HG03432 (cell line): ENCODE results near the gene KCNS1.
"Not testable (repeated sequence)": the region's sequence is repeated elsewhere in the genome, so short reads cannot be mapped to it uniquely, and the experiment has no call there.

Source experiments
- ATAC-seq: cut with Tn5 transposase; IDR thresholded peaks from one replicate; pipeline ENCODE4 v1.9.1; 2021; ENCODE audit warnings: mild to moderate bottlenecking, moderate library complexity; ENCODE audit not compliant: unreplicated experiment

KCNS1 gene

DNA sequence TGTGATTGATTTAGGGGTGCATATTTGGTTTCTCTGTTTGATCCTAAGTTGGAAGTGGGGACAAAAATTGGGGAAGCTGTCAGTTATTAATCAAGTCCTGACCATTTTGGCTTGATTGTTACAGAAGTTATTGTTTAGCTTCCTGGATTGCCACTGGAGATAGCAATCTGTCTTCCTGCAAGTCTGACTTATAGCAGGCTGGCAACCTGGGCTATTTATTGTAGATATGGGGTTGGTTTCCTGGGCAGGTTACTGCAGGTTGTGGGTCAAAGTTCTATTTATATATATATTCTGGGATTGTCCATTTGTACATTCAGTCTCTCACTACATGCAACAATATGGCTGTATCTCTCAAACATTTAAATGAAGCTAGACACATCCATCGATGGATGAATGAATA is 17.8 kb downstream of the KCNS1 start:
- no peak for ATAC-seq

DNA sequence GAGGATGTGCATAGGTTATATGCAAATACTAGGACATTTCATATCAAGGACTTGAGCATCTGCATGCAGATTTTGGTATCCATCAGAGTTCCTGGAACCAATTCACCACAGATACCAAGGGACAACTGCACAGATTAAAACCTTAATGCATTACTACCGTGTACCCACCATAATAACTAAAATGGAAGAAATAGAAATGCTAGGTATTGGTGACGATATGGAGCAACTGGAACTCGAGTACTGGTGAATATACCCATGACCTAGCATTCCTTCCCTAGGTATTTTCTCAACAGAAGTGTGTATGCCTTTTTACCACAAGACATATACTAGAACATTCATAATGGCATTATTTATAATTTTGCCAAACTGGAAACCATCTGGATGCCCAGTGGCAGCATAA is 18.5 kb downstream of the KCNS1 start:
- no peak for ATAC-seq

DNA sequence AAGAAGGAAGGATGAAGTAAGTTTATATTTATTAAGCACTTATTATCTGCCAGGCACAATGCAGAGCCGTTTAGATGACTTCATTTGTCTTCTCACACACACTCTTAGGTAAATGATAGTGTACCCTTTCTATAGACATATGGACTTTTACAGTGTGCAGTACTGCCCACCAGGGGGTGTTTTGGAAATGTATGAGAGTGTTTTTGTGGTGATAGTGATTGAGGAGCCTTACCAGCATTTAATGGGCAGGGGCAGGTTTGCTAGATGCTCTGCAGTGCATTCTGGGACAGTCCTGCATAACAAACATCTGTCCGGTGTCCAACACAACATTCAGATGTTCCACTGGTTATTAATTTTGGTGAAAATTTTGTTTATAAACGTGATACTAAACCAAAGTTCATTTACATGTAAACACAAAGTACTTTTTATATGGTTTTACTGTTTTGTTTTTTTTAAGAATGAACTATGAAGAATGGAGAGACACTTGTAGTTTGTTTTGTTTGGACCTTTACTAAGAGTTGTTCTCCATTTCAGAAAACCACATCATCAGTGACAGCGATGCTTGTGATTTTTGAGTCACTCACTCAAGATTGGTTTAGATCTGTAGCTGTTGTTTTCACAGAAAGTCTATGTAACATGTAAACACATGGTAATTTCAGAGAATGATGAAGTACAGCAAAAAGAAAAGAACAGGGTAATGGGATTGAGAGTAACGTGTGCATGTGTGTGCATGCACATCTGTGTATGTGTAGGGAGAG is 19.9 kb downstream of the KCNS1 start:
- ATAC-seq: no peak

DNA sequence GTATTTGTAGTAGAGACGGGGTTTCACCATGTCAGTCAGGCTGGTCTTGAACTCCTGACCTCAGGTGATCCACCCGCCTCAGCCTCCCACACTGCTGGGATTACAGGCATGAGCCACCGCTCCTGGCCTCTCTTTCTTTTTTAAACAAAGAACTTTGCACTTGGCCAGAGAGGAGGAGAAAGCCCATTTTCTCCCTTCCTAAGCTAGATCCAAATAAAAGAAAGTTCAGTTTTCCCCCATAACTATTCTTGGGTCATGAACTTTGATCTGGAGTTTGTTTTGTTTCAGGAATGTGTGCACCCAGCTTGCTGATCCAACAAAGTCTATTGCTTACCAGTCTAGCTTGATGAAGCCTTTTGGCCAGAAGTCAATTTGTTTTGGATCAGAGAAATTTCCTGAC is 23.4 kb downstream of the KCNS1 start:
- no peak for ATAC-seq

DNA sequence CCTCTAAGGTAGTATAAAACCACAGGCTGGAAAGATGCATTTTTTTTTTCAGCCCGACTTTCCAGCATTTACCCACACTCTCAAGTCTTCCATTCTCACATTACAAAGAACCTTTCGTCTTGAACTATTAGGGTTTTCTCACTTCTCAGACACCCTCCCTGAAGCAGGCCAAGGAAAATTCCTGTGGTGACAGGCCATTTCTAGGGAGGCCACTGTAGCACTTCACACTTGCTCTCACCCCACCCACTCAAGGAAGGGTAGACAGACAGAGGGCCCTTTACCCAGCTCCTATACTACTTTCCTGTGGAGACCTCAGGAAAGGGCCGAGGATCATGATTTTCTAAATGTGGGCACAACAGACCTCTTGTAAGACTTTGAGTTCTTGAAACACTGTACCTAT is 27.7 kb downstream of the KCNS1 start:
- ATAC-seq: no peak

DNA sequence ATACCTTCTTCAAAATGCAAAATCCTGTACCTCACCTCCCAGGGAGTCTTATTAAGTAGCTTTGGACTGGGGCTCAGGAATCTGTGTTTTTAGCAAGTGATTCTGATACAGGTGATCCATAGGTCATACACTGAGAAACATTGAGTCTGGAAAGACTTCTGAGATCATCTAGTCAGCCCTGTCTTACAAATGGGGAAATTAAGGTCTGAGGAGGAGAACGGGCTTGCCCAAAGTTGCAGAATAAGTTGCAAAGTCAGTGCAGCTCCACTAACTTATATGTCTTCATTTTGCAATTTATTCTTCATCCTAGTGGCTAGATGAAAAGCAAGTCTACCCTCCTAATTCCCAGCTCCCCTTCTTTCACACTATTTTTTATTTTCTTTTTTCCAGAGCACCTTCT is 28.9 kb downstream of the KCNS1 start:
- ATAC-seq: no peak

DNA sequence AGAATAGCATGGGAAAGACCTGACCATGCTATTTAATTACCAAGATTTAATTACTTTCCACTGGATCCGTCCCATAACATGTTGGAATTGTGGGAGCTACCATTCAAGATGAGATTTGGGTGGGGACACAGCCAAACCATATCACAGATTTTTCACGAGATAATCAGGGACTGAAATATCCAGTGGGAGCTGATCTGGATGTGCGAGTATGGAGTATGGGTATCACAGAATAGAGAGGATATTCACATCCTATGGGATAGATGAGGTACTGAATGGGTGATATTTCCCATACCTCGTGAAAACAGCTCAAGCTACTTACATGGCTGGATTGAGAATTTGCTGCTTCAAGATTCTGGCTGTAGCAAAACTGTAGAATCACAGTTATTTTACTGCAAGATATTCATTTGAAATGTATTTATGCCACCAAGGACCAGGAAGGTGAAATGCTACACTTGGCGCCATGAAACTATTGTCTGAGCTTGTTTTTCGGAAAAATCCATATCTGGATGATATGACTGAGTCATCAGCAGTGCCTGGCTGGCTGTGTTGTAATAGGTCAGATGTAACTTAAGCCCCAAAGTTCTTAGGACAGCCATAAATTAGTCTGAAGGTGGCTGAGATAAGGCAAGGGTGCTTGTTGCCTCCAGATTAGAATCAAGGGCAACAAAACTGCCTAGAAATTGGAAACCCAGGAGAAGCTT is 29.8 kb downstream of the KCNS1 start:
- ATAC-seq: no peak

DNA sequence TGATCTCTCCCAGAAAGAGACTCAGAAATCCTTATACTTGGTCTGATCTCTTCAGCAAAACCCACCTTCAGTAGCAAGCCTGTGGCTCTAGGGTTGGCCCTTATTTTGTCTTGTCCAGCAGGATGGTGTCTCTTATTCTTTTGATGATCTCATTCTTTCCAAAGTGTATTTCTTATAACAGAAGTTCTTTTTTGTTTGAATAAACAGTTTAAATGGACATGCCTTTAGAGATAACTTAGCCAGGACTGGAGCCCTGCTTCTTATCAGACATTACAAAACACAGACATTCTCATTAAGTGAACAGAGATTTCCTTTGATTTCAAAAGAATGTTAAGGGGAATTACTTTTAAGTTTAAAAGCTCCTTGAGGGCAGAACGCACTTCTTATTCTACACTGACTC is 31.7 kb downstream of the KCNS1 start:
- ATAC-seq: no peak

DNA sequence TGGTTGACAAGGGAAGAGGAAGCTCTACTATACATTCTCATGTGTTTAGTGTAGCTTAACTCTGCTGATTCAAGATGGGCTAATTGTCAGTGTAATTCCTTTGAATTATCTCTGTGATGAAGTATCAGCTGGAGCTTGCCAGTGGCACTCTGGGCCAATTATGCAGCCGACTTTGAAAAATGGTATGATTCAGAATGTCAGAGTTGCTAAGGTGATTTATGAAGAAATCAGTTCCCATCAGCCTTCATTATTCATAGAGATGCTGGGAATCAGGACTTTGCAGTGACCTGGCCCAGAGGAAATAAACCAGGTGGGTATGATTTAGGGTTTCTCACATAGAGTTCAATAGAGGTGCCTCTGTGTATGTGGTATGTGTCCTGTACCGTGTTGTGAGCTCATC is 33.4 kb downstream of the KCNS1 start:
- ATAC-seq: no peak

DNA sequence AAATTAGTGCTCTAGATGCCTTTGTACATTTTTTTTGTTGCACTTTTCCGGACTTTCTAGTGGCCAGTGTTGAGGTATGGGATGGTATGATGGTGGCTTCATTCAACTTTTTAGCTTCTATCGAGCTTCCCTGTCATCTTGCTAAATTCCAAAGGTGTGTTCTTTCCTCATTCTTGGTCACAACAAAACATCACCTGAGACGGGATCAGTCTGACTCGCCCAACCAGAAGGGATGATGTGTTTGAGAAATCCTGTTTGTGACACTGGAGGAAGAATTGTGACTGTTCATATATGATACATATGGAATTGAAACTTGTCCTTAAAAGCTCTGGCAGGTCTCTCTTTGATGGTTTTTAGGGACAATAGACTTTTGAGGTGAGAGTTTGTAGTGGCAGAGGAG is 33.8 kb downstream of the KCNS1 start:
- no peak for ATAC-seq

DNA sequence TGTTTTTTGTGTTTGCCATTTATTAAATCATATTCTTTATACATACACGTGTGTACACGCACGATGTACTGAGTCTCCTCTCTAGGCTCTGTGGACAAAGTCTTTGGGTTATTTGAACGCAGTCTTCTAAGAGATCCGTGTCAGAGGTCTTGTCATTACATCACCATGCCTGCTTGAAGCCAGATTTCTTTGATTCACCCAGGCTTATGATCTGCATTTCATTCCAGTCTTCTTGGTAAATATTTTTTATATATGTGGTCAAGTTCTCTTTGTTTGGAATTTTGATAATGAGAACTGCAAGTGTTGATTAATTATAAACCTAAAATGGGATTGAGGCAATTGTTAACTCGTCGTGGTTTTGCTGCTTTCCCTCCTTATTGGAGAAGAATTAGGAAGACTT is 34.6 kb downstream of the KCNS1 start:
- ATAC-seq: no peak

DNA sequence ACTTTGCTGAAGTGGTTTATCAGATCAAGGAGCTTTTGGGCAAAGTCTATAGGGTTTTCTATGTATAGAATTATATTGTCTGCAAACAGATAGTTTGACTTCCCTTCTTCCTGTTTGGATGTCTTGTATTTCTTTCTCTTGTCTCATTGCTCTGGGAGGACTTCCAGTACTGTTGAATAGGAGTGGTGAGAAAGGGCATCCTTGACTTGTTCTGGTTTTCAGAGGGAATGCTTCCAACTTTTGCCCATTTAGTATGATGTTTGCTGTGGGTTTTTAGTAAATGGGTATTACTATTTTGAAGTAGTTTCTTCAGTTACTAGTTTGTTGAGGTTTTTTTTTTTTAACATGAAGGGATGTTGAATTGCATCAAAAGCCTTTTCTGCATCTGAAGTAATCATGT is 36.1 kb downstream of the KCNS1 start:
- ATAC-seq: no peak

DNA sequence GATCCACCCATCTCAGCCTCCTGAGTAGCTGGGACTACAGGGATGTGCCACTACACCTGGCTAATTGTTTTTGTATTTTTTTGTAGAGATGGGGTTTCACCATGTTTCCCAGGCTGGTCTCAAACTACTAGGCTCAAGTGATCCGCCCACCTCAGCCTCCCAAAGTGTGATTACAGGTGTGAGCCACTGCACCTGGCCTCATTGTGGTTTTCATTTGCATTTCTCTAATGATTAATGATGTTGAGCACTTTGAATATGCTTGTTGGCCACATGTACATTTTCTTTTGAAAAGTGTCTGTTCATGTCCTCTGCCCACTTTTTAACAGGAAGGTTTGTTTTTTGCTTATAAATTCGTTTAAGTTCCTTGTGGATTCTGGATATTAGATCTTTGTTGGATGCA is 37.8 kb downstream of the KCNS1 start:
- ATAC-seq: not testable (repeated sequence)

DNA sequence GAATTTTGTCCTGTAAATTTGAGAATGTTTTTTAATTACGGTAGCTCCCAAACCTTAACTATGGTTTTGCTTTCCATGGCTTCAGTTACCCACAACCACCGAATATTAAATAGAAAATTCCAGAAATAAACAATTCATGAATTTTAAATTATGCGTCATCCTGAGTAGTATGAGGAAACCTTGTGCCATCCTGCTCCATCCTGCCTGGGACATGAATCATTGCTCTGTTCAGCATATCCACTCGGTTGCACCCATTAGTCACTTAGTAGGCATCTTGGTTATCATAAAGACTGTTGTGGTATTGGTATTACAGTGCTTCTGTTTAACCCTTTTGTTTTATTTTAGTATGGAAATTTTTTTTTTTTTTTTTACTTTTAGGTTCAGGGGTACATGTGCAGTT is 39.7 kb downstream of the KCNS1 start:
- ATAC-seq: no peak

DNA sequence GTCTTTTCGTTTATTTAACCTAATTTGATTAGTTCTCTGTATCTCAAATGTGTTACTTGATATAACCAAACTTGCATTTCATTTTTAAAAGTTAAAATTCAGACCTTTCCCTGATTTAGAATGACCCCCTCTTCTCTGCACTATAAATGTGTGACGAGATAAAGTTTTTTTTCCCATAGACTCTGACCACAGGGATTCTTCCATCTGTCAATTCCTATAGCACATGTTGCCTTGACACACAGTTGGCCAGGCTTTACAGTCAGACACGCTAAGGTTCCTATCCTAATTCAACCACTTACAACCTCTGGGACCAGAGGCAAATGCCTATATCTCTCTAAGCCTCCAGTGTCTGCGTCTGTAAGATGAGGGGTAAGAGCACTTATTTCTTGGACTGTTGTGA is 40.6 kb downstream of the KCNS1 start:
- ATAC-seq: no peak

DNA sequence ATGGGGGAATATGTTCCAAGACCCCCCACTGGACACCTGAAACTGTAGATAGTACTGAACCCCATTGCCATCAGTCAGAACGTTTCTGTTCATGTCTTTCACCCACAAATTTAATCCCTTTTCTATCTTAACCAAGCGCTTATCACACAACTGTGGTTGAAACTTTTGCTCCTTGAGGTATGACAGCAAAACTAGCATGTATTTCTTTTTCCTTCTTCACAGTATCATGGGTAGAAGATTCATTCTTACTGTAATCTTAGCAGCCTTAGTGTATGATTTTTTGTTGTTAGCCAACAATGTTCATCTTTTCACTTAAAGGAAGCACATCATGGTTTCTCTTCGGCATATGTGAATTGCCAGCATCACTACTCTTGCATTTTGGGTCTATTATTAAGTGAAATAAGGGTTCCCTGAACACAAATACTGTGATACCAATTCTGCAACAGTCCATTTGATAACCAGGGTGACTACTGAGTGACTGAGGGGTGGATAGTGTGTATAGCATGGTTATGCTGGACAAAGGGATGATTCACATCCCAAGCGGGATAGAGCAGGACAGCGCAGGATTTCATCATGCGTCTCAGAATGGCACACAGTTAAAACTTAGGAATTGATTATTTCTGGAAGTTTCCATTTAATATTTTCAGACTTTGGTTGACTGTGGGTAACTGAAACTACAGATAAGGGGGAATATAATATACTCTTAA is 41.8 kb downstream of the KCNS1 start:
- no peak for ATAC-seq

DNA sequence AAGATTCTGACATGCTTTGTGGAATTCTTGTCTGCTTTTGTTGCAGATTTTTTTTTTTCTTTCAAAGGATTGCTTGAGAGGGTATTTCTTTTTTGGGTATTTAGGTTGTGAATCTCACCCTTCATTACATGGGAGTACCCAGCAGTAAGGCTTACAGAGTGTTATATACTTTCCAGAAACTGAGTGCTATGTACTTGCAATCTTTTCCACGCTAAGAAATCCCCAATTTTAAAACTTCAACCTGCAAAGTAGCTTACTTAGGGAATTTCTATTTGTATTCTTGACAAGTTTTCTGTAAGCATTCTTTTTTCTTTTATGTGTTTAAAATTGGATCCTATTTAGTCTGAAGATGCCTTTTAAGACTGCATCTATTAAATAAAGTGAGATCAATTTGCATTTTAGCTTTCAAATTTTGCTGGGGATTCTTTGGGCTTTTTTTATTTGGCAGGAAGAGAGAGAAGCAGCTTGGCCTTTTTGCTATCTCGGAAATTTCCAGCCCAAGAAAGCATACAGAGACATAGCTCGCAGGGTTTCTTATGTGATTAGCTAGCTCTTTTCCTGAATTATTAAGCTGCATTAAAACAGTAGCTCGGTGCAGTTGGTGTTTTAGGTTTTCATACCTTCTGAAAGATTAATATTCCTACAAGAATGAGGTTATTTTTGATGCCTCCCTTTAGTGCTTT is 42.6 kb downstream of the KCNS1 start:
- ATAC-seq: no peak

DNA sequence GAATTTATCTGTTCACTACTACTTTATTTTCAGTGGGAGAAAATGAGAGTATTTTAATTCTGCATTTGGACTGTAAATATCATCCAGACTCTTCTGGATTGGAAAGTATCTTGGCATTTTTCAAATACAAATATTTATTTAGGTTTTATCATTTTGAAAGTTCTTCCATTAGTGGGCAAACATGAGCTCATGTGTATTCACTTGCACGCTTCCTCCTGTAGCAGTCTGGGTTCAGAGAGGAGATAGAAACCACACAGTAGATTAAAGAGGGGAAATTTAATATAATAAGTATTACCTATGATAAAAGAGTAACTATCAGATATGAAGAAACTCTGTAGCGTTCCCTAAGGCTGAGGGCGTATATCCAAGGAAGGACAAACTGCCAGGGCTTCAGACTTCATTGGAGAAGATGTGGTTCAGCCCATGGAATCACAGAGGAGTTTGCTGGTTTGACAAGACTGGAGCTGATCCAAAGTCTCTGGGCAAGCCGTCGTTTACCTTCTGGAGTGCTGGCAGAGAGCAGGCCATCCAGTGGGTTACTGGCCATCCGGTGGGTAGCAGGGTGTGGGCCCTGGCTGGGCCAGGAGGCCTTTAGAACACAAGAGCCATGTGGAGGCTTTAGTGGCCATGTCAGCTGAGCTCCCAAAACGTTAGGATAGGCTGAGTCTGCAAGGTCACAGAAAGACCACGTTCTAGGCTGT is 44.3 kb downstream of the KCNS1 start:
- no peak for ATAC-seq

DNA sequence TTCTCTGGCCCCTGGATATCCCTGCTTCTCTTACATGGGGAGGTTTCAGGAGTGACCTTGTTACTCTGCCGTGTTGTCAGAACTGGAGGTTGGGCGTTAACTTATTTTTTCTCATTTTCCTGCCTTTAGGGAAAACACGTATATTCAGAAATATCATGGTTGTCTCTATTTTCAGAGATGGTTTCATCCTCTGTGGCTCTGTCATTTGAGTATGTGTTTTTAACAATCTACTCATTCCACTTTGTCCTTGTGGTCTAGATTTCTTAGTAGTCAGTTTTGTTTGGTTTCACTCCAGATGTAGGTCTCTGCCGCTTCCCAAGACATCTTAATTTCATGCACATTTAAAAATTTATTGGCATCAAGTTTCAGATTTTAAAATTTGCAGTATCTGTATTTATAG is 45.9 kb downstream of the KCNS1 start:
- ATAC-seq: no peak

DNA sequence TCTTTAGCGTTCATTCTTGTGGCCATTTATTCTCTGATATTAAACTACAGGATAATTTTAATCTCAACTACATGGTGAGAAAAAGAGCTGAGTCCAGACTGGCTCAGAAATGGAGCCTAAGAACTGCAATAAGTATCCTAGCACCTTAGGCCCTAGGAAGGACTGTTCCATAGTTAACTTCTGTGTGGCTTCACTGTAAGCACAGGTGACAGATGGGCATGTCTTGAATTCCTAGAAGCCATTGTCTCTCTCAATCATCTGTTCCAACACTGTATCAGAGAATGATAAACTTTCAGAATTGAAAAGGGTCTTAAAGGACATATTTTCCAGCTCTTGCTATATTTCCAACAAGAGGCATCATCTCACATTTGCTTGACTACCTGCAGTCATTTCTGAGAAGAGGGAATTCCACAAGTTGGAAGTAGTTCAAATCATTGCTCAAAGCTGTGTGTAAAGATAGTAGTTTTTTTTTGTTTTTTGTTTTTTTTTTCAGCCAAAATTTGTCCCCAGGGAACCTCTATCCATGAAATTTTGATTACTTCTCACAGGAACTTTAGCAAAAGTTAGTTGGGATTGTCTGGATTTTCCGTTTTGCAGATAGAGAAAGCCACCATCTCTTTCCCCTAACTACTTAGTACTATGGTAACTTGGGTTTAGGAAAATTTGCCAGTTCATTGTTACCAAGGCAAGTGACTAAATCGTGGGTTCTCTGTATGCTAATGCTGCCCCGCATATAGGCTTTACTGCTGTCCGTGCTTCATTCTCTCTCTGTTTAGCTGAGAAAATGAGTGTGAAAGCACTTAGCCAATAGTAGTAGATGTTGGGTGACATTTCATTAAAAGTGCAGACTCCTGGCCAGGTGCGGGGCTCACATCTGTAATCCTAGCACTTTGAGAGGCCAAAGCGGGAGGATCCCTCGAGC is 47.2 kb downstream of the KCNS1 start:
- ATAC-seq: no peak
